ENCODE data around the gene SLC38A4. TPM values are rescaled to one million over a fixed set of nuclear protein-coding genes. Genes with fewer than 3 reads are reported as not detected.
"Not testable (repeated sequence)": the region's sequence is repeated elsewhere in the genome, so short reads cannot be mapped to it uniquely, and the experiment has no call there.

Gene SLC38A4
- total and polyA plus RNA-seq, 2 of the 8 experiments (the other 6 are each of a cell fraction or from before 2014, with no cell fraction given) = 6.7 to 15.4 TPM

- H2BK5ac ChIP-seq (ENCODE audit: low read depth, low read length); H3K36me3 ChIP-seq (ENCODE audit: control insufficient read depth in 2 of 4, insufficient read depth in 4 of 4, low read length in 3 of 4); H2AK5ac ChIP-seq (ENCODE audit: low read depth, low read length); H3K23me2 ChIP-seq (ENCODE audit: low read depth, low read length); DNase-seq (ENCODE audit: low read depth in 1 of 2, low spot score in 2 of 2); H3K4me2 ChIP-seq (ENCODE audit: insufficient read depth in 1 of 2, low read depth in 2 of 2, low read length in 2 of 2); H4K91ac ChIP-seq (replicated peaks; ENCODE audit: insufficient read length, low read length); H3K4me1 ChIP-seq (replicated peaks in 1 of 4; ENCODE audit: control insufficient read depth in 3 of 4, insufficient read depth in 4 of 4, low read length in 3 of 4); H3K27ac ChIP-seq (ENCODE audit: low read depth, low read length); CTCF ChIA-PET (ENCODE audit: partially characterized antibody); H2BK15ac ChIP-seq (ENCODE audit: low read length); H3K18ac ChIP-seq (ENCODE audit: extremely low read depth, low read length); H2BK120ac ChIP-seq (replicated peaks; ENCODE audit: low read depth, low read length); H3K9ac ChIP-seq (replicated peaks in 1 of 4; ENCODE audit: extremely low read depth in 1 of 4, low read depth in 3 of 4, low read length in 3 of 4); H4K20me1 ChIP-seq (replicated peaks in 1 of 2; ENCODE audit: control insufficient read depth in 1 of 2, insufficient read depth in 2 of 2, low read length in 2 of 2); H3K4me3 ChIP-seq (ENCODE audit: extremely low read depth in 1 of 4, insufficient read depth in 2 of 4, low read depth in 3 of 4, low read length in 4 of 4); H3K27me3 ChIP-seq (replicated peaks in 1 of 4; ENCODE audit: control insufficient read depth in 3 of 4, extremely low read depth in 1 of 4, insufficient read depth in 3 of 4, low read length in 3 of 4); H2AFZ ChIP-seq (ENCODE audit: low read length); H3K79me1 ChIP-seq (ENCODE audit: low read depth, low read length); POLR2A ChIA-PET (ENCODE audit: partially characterized antibody); H4K8ac ChIP-seq (ENCODE audit: extremely low read depth, insufficient read depth, low read length); H2BK20ac ChIP-seq (ENCODE audit: low read length); H3K14ac ChIP-seq (ENCODE audit: insufficient read length); H3K4ac ChIP-seq (replicated peaks; ENCODE audit: insufficient read length, low read depth, low read length); H2BK12ac ChIP-seq (ENCODE audit: low read depth, low read length); H4K5ac ChIP-seq (ENCODE audit: insufficient read length, low read depth, low read length); H3K23ac ChIP-seq (ENCODE audit: insufficient read length); H3K56ac ChIP-seq (replicated peaks; ENCODE audit: insufficient read length, low read depth, low read length); H3K9me3 ChIP-seq (ENCODE audit: insufficient read depth in 2 of 2, low read depth in 1 of 2, low read length in 1 of 2); FAIRE-seq; H3K79me2 ChIP-seq (ENCODE audit: control insufficient read depth in 1 of 2, insufficient read depth in 2 of 2, low read length in 2 of 2): not testable (repeated sequence)
- 86% methylated on average over 1 of the region's 1 CpG; no CpG with 5 or more reads in 1 of the 2 experiments for WGBS, 2 experiments (ENCODE audit: extremely low coverage in 1 of 2, insufficient coverage in 1 of 2, insufficient read length in 1 of 2, insufficient replicate concordance in 2 of 2, low coverage in 1 of 2, low lambda C conversion rate in 2 of 2, missing lambda C conversion rate in 1 of 2)
Observed at GRCh38 chr12:46742271-46742670, 83.5 kb downstream of the SLC38A4 start.
